OCI-LY1 (cell line): Measurements from ENCODE around the gene CACNA1C.

Experiments used
- H2AFZ ChIP-seq: fragments of 200-600 bp; sonication (generic), shearing (Covaris generic); 2 replicates; pipeline ENCODE4 v1.6.0; 2014; ENCODE audit warnings: antibody characterized with exemption, mild to moderate bottlenecking, low read length
- H3F3A ChIP-seq: fragments of 200-600 bp; sonication (generic), shearing (Covaris generic); 2 replicates; pipeline ENCODE4 v1.6.0; 2014; ENCODE audit warnings: mild to moderate bottlenecking, antibody characterized with exemption, low read length, moderate library complexity; ENCODE audit not compliant: insufficient read depth
- H3K27ac ChIP-seq: fragments of 200-600 bp; sonication (generic); 2 replicates; pipeline ENCODE4 v1.5.1; 2014; ENCODE audit warnings: low read length, mixed run types, mild to moderate bottlenecking, low read depth; ENCODE audit not compliant: poor library complexity, severe bottlenecking
- H3K27me3 ChIP-seq: fragments of 200-600 bp; sonication (generic); 2 replicates; pipeline ENCODE4 v1.6.0; 2014; ENCODE audit warnings: antibody characterized with exemption, mild to moderate bottlenecking, low read length, moderate library complexity; ENCODE audit not compliant: insufficient read depth
- H3K36me3 ChIP-seq: fragments of 200-600 bp; sonication (generic); 2 replicates; pipeline ENCODE4 v1.6.1; 2014; ENCODE audit warnings: mild to moderate bottlenecking, antibody characterized with exemption, low read length, moderate library complexity, mixed read lengths; ENCODE audit not compliant: insufficient read depth
- H3K4me1 ChIP-seq: fragments of 200-600 bp; sonication (generic); 2 replicates; pipeline ENCODE4 v1.5.1; 2014; ENCODE audit warnings: mild to moderate bottlenecking, low read length, moderate library complexity; ENCODE audit not compliant: insufficient read depth, severe bottlenecking
- H3K4me2 ChIP-seq: fragments of 200-600 bp; sonication (generic), shearing (Covaris generic); 2 replicates; pipeline ENCODE4 v1.6.1; 2014; ENCODE audit warnings: low read length
- H3K4me3 ChIP-seq: fragments of 200-600 bp; sonication (generic); 2 replicates; pipeline ENCODE4 v1.5.1; 2014; ENCODE audit warnings: low read length, low read depth, mild to moderate bottlenecking, mixed read lengths; ENCODE audit not compliant: poor library complexity, severe bottlenecking
- H3K79me2 ChIP-seq: fragments of 200-600 bp; shearing (Covaris generic); 2 replicates; pipeline ENCODE4 v1.6.1; 2016; ENCODE audit warnings: mixed run types, low read length, mixed read lengths; ENCODE audit not compliant: insufficient read depth
- H3K9ac ChIP-seq: fragments of 200-600 bp; sonication (generic), shearing (Covaris generic); 2 replicates; pipeline ENCODE4 v1.6.1; 2014; ENCODE audit warnings: mild to moderate bottlenecking, low read length, mixed read lengths
- H3K9me2 ChIP-seq: fragments of 200-600 bp; sonication (generic), shearing (Covaris generic); 2 replicates; pipeline ENCODE4 v1.6.1; 2014; ENCODE audit warnings: low read depth, mild to moderate bottlenecking, low read length, mixed read lengths
- H3K9me3 ChIP-seq: fragments of 200-600 bp; shearing (Covaris generic); 2 replicates; pipeline ENCODE4 v1.6.1; 2014; ENCODE audit warnings: low read length, mixed read lengths
- H4K20me1 ChIP-seq: fragments of 200-600 bp; sonication (generic), shearing (Covaris generic); 2 replicates; pipeline ENCODE4 v1.6.0; 2016; ENCODE audit warnings: mild to moderate bottlenecking, low read length; ENCODE audit not compliant: insufficient read depth
- EZH2 ChIP-seq: fragments of 200-600 bp; sonication (generic), shearing (Covaris generic); IDR thresholded peaks from 2 replicates; pipeline ENCODE4 v1.8.0; 2017; ENCODE audit warnings: borderline replicate concordance, mixed run types, mild to moderate bottlenecking, antibody characterized with exemption, low read length, moderate library complexity, mixed read lengths
- TF ChIP-seq, protein P1 (sequence below): fragments of 200-600 bp; sonication (generic), shearing (Covaris generic); IDR thresholded peaks from 2 replicates; pipeline ENCODE4 v1.5.1; 2017; ENCODE audit warnings: mild to moderate bottlenecking, antibody characterized with exemption, low read length, moderate library complexity, mixed read lengths

CACNA1C gene

DNA sequence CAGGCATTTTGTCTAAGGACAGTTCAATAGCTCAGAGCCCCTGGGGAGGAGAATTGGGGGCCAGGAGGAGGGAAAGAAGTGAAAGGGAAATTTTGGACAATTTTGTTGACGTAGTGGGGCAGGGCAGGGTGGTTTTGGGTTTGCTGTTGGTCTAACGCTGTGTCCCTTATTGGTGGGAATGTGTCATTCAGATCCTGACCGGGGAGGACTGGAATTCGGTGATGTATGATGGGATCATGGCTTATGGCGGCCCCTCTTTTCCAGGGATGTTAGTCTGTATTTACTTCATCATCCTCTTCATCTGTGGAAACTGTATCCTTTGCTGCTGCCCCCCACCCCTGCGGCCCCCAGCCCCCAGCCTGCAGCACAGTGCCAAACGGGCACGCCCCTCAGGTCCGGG, 529.8 kb downstream of the CACNA1C start:
- Histone ChIP-seq H3K27ac (no peak overlapping the region), H3K27me3 (no peaks in the 10 kb centered on the region), H3K4me3 (no peak overlapping the region), H3K36me3 (no peaks in the 10 kb centered on the region), H2AFZ (no peak overlapping the region), H3K9ac (no peak overlapping the region), H3K4me1 (no peaks in the 10 kb centered on the region), H3K4me2 (no peak overlapping the region), H4K20me1 (no peaks in the 10 kb centered on the region), H3K9me3 (no peaks in the 10 kb centered on the region), H3F3A (no peaks in the 10 kb centered on the region), H3K9me2 (no peaks in the 10 kb centered on the region), H3K79me2 (no peaks in the 10 kb centered on the region)
- TF ChIP-seq, protein P1, sequence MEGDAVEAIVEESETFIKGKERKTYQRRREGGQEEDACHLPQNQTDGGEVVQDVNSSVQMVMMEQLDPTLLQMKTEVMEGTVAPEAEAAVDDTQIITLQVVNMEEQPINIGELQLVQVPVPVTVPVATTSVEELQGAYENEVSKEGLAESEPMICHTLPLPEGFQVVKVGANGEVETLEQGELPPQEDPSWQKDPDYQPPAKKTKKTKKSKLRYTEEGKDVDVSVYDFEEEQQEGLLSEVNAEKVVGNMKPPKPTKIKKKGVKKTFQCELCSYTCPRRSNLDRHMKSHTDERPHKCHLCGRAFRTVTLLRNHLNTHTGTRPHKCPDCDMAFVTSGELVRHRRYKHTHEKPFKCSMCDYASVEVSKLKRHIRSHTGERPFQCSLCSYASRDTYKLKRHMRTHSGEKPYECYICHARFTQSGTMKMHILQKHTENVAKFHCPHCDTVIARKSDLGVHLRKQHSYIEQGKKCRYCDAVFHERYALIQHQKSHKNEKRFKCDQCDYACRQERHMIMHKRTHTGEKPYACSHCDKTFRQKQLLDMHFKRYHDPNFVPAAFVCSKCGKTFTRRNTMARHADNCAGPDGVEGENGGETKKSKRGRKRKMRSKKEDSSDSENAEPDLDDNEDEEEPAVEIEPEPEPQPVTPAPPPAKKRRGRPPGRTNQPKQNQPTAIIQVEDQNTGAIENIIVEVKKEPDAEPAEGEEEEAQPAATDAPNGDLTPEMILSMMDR: no peak
- no peak for TF ChIP-seq EZH2

DNA sequence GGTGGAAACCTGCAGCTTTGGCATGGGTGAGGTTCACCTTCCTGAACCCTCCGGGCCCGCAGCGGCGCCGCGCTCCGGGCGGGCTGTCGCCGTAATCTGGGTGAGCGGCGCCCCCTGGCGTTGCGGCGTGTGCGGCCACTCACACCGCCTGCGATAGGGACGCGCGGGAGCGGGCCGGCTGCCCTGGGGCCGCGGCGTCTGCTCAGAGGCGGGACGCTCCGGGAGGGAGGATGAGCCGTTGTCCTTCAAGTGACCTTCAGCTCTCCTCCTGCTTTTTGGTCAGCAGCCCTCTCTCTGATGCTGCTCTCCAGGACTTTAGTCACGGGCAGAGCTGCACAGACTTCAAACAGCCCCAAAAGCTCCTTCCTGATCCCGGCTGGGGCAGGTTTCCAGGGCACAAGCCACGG, 530.3 kb downstream of the CACNA1C start:
- H4K20me1 ChIP-seq: no peaks in the 10 kb centered on the region
- no peaks in the 10 kb centered on the region for H3F3A ChIP-seq
- TF ChIP-seq EZH2: no peak
- TF ChIP-seq, protein P1: peak; percentile 75
- H3K4me2 ChIP-seq: no peak overlapping the region
- no peak overlapping the region for H2AFZ ChIP-seq
- H3K4me3 ChIP-seq: no peak overlapping the region
- H3K9ac ChIP-seq: no peak overlapping the region
- H3K36me3 ChIP-seq: no peaks in the 10 kb centered on the region
- no peak overlapping the region for H3K27ac ChIP-seq
- H3K4me1 ChIP-seq: no peaks in the 10 kb centered on the region
- H3K27me3 ChIP-seq: no peaks in the 10 kb centered on the region
- H3K9me2 ChIP-seq: no peaks in the 10 kb centered on the region
- H3K79me2 ChIP-seq: no peaks in the 10 kb centered on the region
- H3K9me3 ChIP-seq: no peaks in the 10 kb centered on the region

DNA sequence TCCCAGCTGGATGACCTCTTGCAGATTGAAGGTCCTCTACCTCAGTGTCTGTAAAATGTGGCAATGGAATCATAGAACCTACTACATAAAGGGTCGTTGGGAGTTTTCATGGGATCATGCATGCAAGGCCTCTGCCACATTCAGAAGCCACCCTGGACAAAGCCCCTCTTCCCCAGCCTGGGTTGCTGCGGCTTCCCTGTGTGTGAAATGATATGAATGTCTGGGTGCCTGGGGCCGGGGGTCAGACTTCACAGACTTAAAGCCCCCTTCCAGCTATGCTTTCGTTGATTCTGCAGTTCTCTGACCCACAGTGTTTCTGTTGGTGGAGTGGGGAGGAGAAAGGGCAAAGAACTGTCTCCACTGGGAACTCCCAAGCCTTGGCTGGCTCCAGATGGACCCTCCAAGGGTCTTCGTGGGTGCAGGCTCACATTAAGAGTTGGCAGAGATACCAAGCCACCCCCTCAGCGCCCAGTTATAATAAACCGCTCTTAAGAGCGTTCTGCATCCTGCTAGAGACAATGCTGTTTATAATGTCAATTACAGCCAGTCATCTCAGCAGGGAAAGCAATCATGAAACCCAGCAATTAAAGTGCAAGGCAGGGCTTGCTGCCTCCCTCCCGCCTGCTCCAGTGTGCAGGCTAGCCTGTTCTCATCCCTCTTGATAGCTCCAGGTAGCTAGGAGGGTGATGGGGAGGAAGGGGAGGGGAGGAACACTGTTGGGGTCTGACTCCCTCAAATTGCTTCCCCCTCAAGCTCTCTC, 531.0 kb downstream of the CACNA1C start:
- Histone ChIP-seq H3K36me3 (no peaks in the 10 kb centered on the region), H3K79me2 (no peaks in the 10 kb centered on the region), H3K4me3 (no peak overlapping the region), H3K4me2 (no peak overlapping the region), H3K9ac (no peak overlapping the region), H3K4me1 (no peaks in the 10 kb centered on the region), H3K27me3 (no peaks in the 10 kb centered on the region), H4K20me1 (no peaks in the 10 kb centered on the region), H2AFZ (no peak overlapping the region), H3K9me3 (no peaks in the 10 kb centered on the region), H3K9me2 (no peaks in the 10 kb centered on the region), H3K27ac (no peak overlapping the region), H3F3A (no peaks in the 10 kb centered on the region)
- TF ChIP-seq, protein P1: no peak
- no peak for TF ChIP-seq EZH2
